GM18909 (cell line): ENCODE data around the gene ZC3H6.
A peak's percentile ranks its signal among the peaks of the same experiment; 100 is the strongest.
"Not testable (repeated sequence)": the region's sequence is repeated elsewhere in the genome, so short reads cannot be mapped to it uniquely, and the experiment has no call there.

Experiments
- ATAC-seq: cut with Tn5 transposase; IDR thresholded peaks from one replicate; pipeline ENCODE4 v1.9.1; 2021; ENCODE audit warnings: mild to moderate bottlenecking; ENCODE audit not compliant: unreplicated experiment, poor library complexity

ZC3H6 gene

DNA sequence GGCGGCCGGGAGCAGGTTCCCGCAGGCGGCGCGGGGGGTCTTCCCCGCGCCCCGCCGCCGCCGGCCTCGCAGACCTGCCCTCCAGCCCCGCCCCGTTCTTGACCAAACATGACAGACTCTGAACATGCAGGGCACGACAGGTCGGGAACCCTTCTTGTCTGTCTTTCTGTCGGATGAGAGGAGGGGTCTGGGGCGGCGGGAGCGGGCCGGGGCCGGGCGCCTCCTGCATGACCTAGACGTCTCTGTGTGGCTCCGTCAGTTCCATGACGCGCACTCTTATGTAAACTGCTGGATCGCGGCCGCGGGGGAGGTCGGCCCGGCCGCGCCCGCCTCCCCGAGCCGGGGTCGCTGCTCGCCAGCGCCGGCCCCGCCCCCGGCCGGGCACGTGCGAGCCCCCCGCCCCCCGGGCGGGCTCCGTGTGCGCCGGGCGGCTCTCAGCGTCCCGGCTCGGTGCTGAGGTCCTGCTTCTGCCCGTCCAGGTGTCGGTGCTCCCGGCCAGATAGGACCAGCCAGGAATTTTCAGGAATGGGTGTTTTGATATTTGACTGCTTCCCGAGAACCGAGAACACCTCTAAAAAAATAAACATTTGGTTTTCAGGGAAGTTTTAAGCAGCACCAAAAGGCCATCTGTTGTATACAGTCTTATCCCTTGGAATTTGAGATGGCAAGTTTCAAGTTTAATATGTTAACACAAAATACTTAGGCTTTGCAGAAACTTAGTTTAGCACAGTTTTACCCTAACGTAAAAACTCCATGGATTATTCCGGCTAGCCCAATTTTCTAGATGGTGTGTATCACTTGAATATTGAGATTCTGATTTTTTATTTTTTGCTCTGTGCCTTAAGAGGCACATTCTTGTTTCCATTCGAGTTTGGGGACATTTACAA is 733 bp downstream of the ZC3H6 start:
- peak; percentile 52 for ATAC-seq

DNA sequence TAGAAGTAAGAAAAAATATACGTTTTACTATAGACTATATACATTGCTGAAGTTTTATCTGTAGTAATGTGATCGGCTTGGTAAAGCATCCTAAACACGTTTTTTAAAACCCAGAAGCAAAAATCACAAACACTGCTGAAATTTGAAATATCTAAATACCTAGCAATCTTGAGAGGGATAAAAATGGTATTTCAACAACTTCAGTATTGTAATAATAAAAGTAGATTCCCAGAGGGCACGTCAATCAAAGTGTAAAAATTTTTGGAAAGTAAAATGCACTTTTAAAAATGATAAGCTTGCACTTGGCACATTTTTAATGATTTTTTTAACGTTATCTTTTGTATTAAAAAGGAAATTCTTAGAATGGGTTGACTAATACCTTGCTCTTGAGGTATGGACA is 1.6 kb downstream of the ZC3H6 start:
- ATAC-seq = no peak

DNA sequence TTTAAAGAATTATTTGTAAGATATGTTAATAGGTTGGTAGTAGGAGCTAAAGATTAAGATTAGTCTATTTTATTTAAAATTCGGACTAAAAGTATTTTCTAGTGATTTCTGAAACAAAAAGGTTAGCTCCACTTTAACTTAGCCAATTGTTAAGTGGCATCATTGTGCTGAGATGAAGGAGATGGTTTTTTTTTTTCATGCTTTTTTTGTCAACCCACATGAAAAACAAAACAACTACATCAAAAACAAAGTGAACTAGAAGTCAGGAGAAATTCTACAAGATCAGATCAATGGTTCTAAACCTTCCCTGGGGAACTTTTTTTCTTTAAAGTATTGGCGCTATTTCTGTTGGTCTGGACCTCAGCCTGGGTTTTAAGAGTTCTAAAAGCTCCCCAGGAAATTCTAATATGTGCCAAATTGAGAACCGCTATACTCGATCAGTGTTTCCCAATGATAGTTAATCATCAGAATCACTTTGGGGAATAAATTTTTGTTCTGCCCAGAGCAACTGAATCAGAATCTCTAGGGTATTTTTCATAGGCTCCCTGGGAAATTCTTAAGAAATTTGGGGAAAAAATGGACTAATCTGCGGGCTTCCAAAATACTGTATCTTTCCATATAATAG is 2.3 kb downstream of the ZC3H6 start:
- no peak for ATAC-seq

DNA sequence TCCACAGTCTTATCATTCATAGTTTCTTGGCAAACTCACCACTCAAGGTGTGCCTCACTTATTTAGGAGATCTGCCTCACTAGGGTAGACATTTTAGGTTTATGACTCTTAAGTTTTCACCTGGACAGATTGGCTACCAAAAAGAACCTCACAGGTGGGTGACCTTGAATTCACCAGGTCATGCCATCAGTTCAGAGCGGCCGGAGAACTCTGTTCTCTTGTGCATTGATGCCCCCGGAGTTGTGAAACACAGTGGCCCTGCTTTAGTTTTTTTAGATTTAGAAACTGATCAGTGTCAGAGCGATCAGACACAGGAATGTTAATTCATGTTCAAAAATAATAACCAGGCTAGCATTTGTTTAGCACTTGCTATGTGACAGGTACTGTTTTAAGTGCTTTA is 6.7 kb downstream of the ZC3H6 start:
- ATAC-seq = not testable (repeated sequence)

DNA sequence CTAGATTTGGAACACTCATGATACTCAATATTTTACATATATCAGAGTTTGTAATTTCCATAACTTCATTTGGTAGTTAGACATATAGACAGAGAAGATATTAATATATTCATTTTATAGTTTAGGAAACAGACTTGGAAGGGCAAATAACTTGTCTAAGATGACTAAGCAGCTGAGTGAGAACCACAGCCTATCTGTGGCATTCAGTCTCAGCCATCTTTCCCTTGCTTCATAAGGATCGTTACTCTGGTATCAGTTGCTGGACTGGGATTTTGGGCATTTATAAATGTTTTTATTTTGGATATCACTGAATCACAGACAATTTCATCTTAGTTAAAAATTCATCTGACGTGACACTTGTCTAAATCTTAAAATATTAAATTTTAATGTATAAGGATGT is 8.1 kb downstream of the ZC3H6 start:
- not testable (repeated sequence) for ATAC-seq

DNA sequence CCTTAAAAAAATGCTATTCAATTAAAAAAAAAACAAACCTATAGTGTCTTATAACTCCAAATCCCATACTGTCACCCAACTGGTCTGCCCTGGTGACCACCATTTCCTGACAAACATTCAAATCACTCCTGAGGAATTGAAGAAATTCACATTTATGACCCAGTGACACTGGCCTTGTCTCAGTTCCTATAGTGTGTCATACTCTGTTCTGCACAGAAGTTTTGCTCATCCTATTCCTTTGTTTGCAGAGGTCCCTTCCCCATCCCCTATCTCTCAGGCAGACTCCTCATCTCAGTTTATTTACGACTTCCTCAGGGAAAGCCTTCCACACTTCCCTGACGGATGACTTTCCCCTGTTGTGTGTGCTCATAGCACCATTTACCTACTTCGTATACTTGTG is 14.7 kb downstream of the ZC3H6 start:
- no peak for ATAC-seq

DNA sequence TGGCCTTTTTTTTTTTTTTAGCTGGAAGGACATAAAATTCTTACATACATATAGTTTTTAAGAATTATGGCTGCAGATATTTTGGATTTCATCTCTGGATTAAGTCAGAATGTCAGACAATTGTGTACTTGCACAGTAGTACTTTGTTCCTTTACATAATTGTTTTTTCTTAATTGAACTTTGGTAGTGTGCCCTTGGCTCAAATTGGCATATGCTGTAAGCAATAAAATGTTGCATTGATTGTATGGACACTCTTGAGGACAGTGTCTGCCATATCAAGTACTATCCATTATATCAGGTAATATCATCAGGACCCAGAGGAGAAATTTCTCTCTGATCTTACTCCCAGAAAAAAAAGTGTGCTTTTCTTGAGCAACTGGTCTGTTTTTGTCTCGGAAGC is 15.3 kb downstream of the ZC3H6 start:
- no peak for ATAC-seq

DNA sequence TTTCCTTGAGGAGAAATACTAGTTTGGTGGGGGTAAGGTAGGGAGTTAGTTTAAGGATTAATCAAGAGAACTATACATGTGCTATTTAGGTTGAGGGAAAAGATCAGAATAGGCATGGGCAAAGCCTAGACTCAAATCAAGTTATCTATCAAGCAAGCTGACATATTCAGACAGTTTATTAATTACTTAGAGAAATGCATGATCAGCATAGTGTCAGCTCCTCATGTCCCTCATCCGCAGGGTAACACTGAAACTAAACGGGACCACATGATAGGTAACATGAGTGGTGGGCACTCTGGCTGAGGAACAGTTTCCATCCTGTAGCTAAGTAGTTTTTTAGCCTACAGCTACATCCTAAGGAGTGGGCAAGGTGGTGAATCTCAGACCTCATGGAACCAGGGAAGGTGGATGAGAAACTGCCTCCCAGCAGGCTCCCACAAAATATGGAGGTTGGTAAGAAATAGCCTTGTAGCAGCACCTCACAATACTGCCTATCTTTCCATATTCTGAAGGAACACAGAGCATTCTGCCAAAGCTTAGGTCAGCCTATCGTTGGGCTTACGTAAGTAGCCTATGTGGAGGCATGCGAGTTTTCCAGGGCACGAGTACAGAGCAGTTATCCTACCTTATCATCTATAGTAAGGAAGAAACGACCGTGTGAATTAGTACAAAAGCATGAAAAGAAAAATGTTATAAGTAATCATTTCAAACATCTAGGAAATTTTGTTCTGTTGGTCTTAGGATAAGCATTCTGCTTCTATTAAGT is 18.4 kb downstream of the ZC3H6 start:
- ATAC-seq = no peak

DNA sequence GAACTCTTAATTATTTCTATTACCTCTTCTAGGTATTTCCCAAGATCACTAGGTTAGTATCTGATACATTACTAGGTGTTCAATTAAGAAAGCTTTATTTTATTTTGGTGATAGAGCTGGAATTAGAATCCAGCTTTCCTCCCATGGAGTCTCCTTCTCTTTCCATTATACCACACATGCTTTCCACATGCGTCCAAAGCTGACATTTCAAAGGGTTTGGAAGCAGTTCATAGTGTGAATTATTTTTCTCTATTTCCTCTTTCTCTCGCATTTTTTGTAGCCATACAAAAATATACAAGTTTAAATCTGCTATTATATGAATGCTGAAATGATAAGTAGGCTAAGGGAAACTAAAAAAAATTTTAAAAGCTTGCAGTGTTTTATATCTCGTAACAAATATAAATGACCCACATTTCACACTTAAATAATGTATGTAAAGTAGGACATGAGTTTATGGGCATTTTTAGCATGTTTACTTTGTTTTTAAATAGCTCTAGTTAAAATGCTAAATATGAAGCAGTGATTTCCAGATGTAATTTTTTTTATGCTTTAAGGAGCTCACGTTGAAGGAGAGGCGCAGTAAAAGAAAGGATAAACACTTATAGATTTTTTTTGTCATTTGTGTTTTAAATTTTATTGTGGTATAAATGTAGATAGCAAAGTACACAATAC is 20.1 kb downstream of the ZC3H6 start:
- no peak for ATAC-seq

DNA sequence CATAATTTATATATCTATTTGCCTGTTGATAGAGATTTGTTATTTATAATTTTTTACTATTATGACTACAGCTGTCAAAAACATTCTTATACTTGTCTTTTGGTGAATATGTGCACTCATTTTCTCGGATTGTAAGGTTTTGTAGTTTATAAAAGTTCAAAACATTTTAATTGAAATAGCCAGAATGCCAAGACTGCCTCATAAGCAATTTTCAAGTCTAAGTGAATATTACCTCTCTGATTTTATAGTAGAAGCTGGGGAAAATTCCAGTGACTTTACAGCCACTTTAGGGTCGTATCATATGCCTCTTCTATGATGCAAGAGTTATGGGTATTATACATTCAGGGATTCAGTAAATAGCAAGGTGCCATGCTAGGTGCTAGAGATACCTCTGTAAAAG is 21.0 kb downstream of the ZC3H6 start:
- ATAC-seq = no peak

DNA sequence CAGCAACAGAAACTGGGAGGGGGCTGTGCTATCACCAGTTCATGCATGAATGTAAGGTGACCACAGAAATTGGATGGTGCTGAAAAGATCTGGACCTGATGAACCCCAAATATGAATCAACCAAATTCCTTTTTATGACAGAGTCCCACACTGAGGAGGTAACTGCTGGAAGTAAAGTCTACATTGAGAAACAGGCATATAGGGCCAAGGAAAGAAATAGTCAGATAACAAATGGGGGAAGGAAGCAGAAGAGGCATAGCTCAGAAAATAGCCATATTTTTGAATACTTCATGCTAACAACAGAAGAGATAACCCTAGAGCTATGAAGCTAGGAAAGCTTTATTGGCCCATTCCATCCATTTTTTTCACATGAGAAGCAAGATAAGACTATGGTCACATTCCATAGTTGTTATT is 25.8 kb downstream of the ZC3H6 start:
- no peak for ATAC-seq

DNA sequence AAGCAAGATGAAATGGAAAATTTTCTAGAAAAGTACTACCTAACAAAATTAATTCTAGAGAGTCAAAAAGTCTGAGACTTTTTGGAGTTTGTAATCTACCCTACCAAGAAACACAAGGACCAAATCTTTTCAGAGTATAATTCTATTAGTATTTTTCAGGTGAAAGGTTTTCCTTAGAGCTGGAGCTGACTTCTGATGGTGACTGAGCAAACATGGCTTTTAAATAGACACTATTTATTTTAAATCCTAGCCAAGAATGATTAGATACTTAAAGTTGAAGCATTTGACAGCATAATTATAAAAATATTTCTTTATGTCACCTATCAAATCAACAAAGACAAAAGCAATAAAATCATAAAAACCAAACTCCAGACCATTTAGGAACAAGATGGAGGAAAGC is 26.6 kb downstream of the ZC3H6 start:
- no peak for ATAC-seq

DNA sequence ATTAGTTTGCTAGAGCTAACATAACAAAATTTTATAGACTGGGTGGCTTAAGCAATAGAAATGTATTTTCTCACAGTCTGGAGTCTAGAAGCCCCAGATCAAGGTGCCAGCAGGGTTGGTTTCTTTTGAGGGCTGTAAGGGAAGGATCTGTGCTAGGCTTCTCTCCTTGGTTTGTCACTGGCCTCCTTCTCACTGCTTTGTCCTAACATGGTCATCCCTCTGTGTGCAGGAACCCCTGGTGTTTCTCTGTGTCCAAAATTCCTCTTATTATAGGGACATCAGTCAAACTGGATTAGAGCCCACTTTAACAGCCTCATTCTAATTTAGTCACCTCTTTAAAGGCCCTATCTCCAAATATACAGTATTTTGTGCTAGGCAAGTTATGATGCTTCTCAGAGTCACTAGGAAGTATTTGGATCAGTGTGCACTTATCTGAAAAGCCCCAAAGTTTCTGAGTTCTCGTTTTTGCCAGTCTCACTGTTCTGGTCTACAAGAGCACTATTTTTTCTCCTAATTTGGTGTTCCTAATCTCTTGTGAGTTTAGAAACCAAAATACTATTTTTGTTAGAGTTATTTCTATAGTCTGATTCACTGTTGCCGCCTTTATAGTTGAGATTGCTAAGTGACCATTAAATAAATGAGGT is 29.0 kb downstream of the ZC3H6 start:
- ATAC-seq = no peak

DNA sequence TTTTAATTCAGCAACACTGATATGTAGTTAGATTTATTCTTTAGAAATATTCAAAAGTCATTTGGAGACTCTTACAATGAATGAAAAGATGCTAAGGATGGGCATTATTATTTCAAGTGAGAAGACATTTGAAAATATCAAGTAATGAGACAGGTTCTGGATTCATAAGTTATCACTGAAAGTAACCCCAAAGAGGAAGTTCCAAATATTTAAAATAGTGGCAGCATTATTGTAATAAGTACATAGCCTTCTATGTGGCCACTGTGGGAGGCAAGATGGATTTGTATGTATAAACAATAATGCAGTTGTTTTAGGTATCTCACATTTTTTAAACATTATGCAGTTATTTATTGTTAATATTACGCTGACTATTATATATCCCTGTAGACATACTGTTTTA is 29.7 kb downstream of the ZC3H6 start:
- no peak for ATAC-seq

DNA sequence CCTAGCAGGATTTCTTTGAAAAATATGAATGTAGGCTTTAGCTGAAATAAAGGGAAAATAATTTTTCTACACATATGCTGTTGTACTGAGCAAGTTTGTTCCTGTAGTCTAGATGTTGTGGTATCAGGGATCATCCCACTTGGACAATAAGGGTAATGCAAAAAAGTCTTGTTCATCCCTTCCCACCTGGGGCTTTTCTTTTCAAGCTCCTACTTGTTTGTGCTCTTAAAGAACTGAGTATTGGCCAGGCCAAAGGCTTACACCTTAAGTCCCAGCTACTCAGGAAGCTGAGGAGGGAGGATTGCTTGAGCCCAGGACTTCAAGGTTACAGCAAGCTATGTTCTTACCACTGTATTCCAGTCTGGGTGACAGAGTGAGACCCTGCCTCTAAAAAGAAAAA is 35.5 kb downstream of the ZC3H6 start:
- ATAC-seq = no peak

DNA sequence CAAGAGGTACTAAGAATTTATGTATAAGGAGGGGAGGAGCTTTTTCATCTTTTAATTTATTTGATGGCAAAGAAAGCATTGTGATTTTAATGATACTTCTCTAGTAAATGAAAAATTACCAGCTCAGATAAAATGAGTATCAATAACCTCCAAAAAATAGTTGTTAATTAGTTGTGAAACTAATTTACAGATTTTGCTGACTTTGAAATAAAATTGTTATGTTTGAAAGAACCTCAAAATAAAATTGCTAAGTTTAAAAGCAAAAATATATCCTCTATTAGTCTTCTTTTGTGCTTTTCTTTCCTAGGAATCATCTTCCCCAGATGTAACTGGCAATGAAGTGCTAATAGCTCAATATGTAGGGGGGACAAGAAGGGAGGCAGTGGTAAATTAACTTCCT is 36.5 kb downstream of the ZC3H6 start:
- no peak for ATAC-seq

DNA sequence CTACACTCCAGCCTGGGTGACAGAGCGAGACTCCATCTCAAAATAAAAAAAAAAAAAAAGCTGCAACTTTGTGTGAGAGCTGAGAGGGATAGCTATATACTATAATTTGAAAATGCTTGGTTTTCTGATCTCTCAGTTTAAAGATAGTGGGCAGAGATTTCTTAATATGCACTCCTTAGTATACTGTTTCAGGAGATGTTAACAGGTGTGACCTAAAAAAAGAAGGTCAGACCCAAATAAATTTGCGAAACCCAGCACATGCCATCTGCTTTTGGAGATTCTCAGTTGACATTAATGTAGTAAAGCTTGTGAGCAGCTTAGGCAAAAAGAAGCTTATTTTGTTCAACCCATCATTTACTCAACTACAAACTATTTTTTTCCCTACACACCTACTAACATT is 37.4 kb downstream of the ZC3H6 start:
- ATAC-seq = no peak

DNA sequence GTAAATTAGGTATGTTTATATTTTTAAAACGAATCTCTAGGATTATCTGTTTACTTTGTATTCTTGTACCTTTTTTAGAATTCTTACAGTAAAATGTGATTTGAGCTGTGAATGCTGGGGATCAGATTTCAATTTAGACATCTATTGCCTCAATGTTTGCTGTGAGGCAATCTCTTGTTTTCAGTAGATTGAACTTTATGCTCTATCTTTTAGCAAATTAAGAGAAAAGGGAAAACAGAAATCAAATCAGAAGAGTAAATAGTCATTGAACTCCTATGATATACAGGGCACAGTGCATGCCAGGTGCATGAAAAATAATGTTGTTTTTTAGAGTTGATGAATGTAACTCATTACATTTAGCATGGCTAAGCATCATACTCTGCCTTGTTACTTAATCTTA is 39.5 kb downstream of the ZC3H6 start:
- no peak for ATAC-seq

DNA sequence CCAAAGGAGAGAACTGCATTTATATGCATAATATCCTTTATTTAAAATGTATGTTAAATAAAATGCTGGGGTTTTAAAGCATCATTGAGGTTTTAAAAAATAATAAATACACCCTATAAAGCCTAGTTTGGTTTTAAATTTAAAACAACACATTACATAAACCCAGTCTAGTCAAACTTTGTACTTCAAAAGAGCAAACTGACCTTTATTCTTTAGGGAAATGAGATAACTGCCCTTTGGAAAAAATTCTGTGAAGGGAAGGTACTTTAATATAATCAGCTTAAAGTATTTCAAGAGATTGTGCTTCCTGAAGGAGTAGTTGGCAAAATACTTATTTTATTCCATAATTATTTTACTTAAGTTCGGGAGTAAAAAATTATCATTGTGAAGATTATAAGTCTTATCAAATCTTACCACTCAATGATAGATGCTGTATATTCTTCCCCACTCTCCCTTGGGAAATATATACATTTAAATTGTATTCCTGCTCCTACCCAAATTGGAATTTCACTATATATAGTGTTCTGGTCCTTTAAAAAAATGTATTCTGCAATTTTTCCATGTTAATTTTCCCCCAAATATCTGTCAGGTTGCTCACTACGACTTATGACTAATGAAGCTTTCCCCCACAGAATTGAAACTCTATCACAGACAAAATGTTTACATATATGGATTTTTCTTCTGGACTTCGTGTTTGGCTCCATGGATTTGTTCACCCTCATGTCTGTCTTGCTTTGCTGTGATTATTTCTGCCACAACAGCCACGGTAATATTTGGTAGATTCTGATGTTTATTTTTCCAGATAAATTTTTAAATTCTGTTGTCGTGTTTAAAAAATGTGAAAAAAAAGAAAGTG is 42.1 kb downstream of the ZC3H6 start:
- ATAC-seq = no peak
